ENCODE measurements around the gene SLCO3A1. TPM values are rescaled to one million over a fixed set of nuclear protein-coding genes. Genes with fewer than 3 reads are reported as not detected.

The SLCO3A1 gene
- total and polyA plus RNA-seq, 2 of the 8 experiments (the other 6 are each of a cell fraction or from before 2014, with no cell fraction given): 15.1 to 20.4 TPM

- H2AK5ac ChIP-seq (ENCODE audit: low read depth, low read length): no peak overlapping the region
- H4K20me1 ChIP-seq (replicated peaks in 1 of 2; ENCODE audit: control insufficient read depth in 1 of 2, insufficient read depth in 2 of 2, low read length in 2 of 2): no peaks in the 10 kb centered on the region
- H3K4ac ChIP-seq (replicated peaks; ENCODE audit: insufficient read length, low read depth, low read length): no peak overlapping the region
- no peak overlapping the region for H3K4me2 ChIP-seq (ENCODE audit: insufficient read depth in 1 of 2, low read depth in 2 of 2, low read length in 2 of 2)
- POLR2A ChIA-PET (ENCODE audit: partially characterized antibody): no interaction called here
- H3K9ac ChIP-seq (replicated peaks in 1 of 4; ENCODE audit: extremely low read depth in 1 of 4, low read depth in 3 of 4, low read length in 3 of 4): no peak overlapping the region
- no peaks in the 10 kb centered on the region for H3K79me2 ChIP-seq (ENCODE audit: control insufficient read depth in 1 of 2, insufficient read depth in 2 of 2, low read length in 2 of 2)
- H3K27ac ChIP-seq (ENCODE audit: low read depth, low read length): no peak overlapping the region
- no peak overlapping the region for H2BK20ac ChIP-seq (ENCODE audit: low read length)
- DNase-seq (ENCODE audit: low read depth in 1 of 2, low spot score in 2 of 2) (no peak), FAIRE-seq (no peak)
- no peaks in the 10 kb centered on the region for H3K27me3 ChIP-seq (replicated peaks in 1 of 4; ENCODE audit: control insufficient read depth in 3 of 4, extremely low read depth in 1 of 4, insufficient read depth in 3 of 4, low read length in 3 of 4)
- H3K9me3 ChIP-seq (ENCODE audit: insufficient read depth in 2 of 2, low read depth in 1 of 2, low read length in 1 of 2): no peaks in the 10 kb centered on the region
- H3K36me3 ChIP-seq (ENCODE audit: control insufficient read depth in 2 of 4, insufficient read depth in 4 of 4, low read length in 3 of 4): no peaks in the 10 kb centered on the region
- H3K79me1 ChIP-seq (ENCODE audit: low read depth, low read length): no peaks in the 10 kb centered on the region
- H3K23me2 ChIP-seq (ENCODE audit: low read depth, low read length): no peaks in the 10 kb centered on the region
- H3K4me1 ChIP-seq (replicated peaks in 1 of 4; ENCODE audit: control insufficient read depth in 3 of 4, insufficient read depth in 4 of 4, low read length in 3 of 4): peaks cover 1 to 11% (median 8%) of the 10 kb centered on the region in 4 experiments
- no peak overlapping the region for H3K23ac ChIP-seq (ENCODE audit: insufficient read length)
- 0 out of 2 replicates have a peak overlapping the region, but pooled peaks have one; percentile 10 for H2BK12ac ChIP-seq (ENCODE audit: low read depth, low read length)
- no peak overlapping the region for H3K14ac ChIP-seq (ENCODE audit: insufficient read length)
- no peak for TF ChIP-seq RAD21 (IDR thresholded peaks at IDR 0.05 in 1 of 2, conservative IDR thresholded peaks at IDR 0.05 in 1 of 2; ENCODE audit: low read depth in 2 of 2, low read length in 2 of 2)
- no peak overlapping the region; the same call in 1 of the 2 replicates for H2BK5ac ChIP-seq (ENCODE audit: low read depth, low read length)
- no peak overlapping the region for H2BK120ac ChIP-seq (replicated peaks; ENCODE audit: low read depth, low read length)
- H2AFZ ChIP-seq (ENCODE audit: low read length): no peak overlapping the region
- H2BK15ac ChIP-seq (ENCODE audit: low read length): no peak overlapping the region; the same call in 1 of the 2 replicates
- no peak overlapping the region for H4K91ac ChIP-seq (replicated peaks; ENCODE audit: insufficient read length, low read length)
- CTCF ChIA-PET (ENCODE audit: partially characterized antibody): interaction anchor here (0.6 to 0.7 kb wide), 2 partner anchors 176 to 414 kb away, joined by 3 to 4 read pairs; no protein-coding TSS in a partner anchor
- H4K5ac ChIP-seq (ENCODE audit: insufficient read length, low read depth, low read length): no peak overlapping the region
- no peak overlapping the region for H3K18ac ChIP-seq (ENCODE audit: extremely low read depth, low read length)
- H3K56ac ChIP-seq (replicated peaks; ENCODE audit: insufficient read length, low read depth, low read length): no peak overlapping the region
- WGBS, 2 experiments (ENCODE audit: extremely low coverage in 1 of 2, insufficient coverage in 1 of 2, insufficient read length in 1 of 2, insufficient replicate concordance in 2 of 2, low coverage in 1 of 2, low lambda C conversion rate in 2 of 2, missing lambda C conversion rate in 1 of 2): 83% methylated on average over 5 of the region's 5 CpGs; no CpG with 5 or more reads in 1 of the 2 experiments
- no peak overlapping the region for H4K8ac ChIP-seq (ENCODE audit: extremely low read depth, insufficient read depth, low read length)
- no peak overlapping the region for H3K4me3 ChIP-seq (ENCODE audit: extremely low read depth in 1 of 4, insufficient read depth in 2 of 4, low read depth in 3 of 4, low read length in 4 of 4)
Measured at GRCh38 chr15:92128788-92129187, 275.3 kb downstream of the SLCO3A1 start.
